HepG2 (cell line): ENCODE data around the gene HSD11B1L. TPM values are rescaled to one million over a fixed set of nuclear protein-coding genes. Genes with fewer than 3 reads are reported as not detected.
A peak's percentile ranks its signal among the peaks of the same experiment; 100 is the strongest.

ENCODE experiments used
- ATAC-seq: fragments of 200-7000 bp; cut with Tn5 transposase; 3 replicates; pipeline ENCODE4 v1.9.1; 2020; ENCODE audit warnings: mild to moderate bottlenecking, moderate library complexity
- BruUV-seq: library from RNA; stranded (reverse); fragments of 400-500 nt; replicated peaks from 2 replicates; lab custom pipeline; 2021; lab: Mats Ljungman, UMichigan
- CTCF ChIA-PET: fragments of 300-600 bp; formaldehyde crosslinking; extraction: SDS; loops from one replicate; lab custom pipeline; 2021; ENCODE audit warnings: low total read pairs, inconsistent platforms, low intra/inter-chr PET ratio; lab: Yijun Ruan, JAX
- POLR2A ChIA-PET: fragments of 350-600 bp; sonication (Branson Sonifier 250); formaldehyde crosslinking; loops from one replicate; lab custom pipeline; 2020; ENCODE audit warnings: antibody characterized with exemption, inconsistent platforms; lab: Yijun Ruan, JAX
- DNase-seq: peaks from one replicate; pipeline ENCODE4 v3.0.0-alpha.2; 2015; ENCODE audit warnings: low spot score
- FAIRE-seq: peaks from 3 replicates; lab custom pipeline; 2011; peaks lifted over from hg19 to GRCh38; lab: Jason Lieb, UNC
- H2AFZ ChIP-seq: one replicate; pipeline ENCODE4 v1.6.1; 2011; ENCODE audit warnings: low read length, inconsistent platforms
- H3K27ac ChIP-seq: fragments of 300-600 bp; 3 replicates; pipeline ENCODE4 v1.8.0; 2011; ENCODE audit warnings: mixed run types, mild to moderate bottlenecking, mixed read lengths, low read length, inconsistent platforms; ENCODE audit not compliant: insufficient read depth; ENCODE audit errors: extremely low read length
- H3K27me3 ChIP-seq, 2 experiments: fragments of 200-600 bp in 1 of 2; 2 replicates in 1 of 2; 3 replicates in 1 of 2; pipeline versions ENCODE4 v1.6.0 to v1.8.0; 2011; ENCODE audit warnings: low read length in 2 of 2, mild to moderate bottlenecking in 2 of 2, moderate library complexity in 2 of 2, inconsistent platforms in 1 of 2; ENCODE audit not compliant: insufficient read depth in 2 of 2, control insufficient read depth in 1 of 2
- H3K36me3 ChIP-seq, 2 experiments: fragments of 200-600 bp in 1 of 2; replicated peaks in 1 of 2; 2 replicates in 1 of 2; 3 replicates in 1 of 2; pipeline versions ENCODE4 v1.5.1 to v1.8.0; 2011; ENCODE audit warnings: low read length in 2 of 2, inconsistent platforms in 1 of 2; ENCODE audit not compliant: insufficient read depth in 2 of 2, control insufficient read depth in 1 of 2
- H3K4me1 ChIP-seq: 2 replicates; pipeline ENCODE4 v1.5.1; 2012; ENCODE audit warnings: low read length, inconsistent platforms; ENCODE audit not compliant: insufficient read depth
- H3K4me2 ChIP-seq: 2 replicates; pipeline ENCODE4 v1.6.0; 2011; ENCODE audit warnings: low read depth, low read length, inconsistent platforms
- H3K4me3 ChIP-seq, 3 experiments: fragments of 200-600 bp in 1 of 3; sonication (generic), shearing (Covaris generic) in 1 of 3; replicated peaks in 1 of 3; 2 replicates each; pipeline ENCODE4 v1.5.1; 2011 to 2016; ENCODE audit warnings: low read length in 3 of 3, inconsistent platforms in 2 of 3, low read depth in 2 of 3, mild to moderate bottlenecking in 2 of 3, control low read depth in 1 of 3, mixed read lengths in 1 of 3; ENCODE audit not compliant: insufficient read depth in 1 of 3
- H3K79me2 ChIP-seq: one replicate; pipeline ENCODE4 v1.6.1; 2011; ENCODE audit warnings: low read length, inconsistent platforms; ENCODE audit not compliant: insufficient read depth
- H3K9ac ChIP-seq: 2 replicates; pipeline ENCODE4 v1.6.0; 2011; ENCODE audit warnings: mild to moderate bottlenecking, low read depth, low read length, inconsistent platforms; ENCODE audit not compliant: insufficient read depth
- H3K9me3 ChIP-seq: 2 replicates; pipeline ENCODE4 v1.5.1; 2012; ENCODE audit warnings: mild to moderate bottlenecking, low read length
- H4K20me1 ChIP-seq: 2 replicates; pipeline ENCODE4 v1.6.0; 2011; ENCODE audit warnings: inconsistent platforms, mild to moderate bottlenecking, low read length, moderate library complexity; ENCODE audit not compliant: insufficient read depth
- ATF1 ChIP-seq: IDR thresholded peaks from 2 replicates; pipeline ENCODE4 v1.6.1; 2016; ENCODE audit warnings: mild to moderate bottlenecking, control low read depth
- CCDC6 ChIP-seq: sonication (generic); formaldehyde crosslinking; IDR thresholded peaks from 2 replicates; pipeline ENCODE4 v1.8.1; 2022; ENCODE audit warnings: mild to moderate bottlenecking, missing genetic modification reagents, moderate library complexity
- HINFP ChIP-seq: sonication (generic); formaldehyde crosslinking; IDR thresholded peaks from 2 replicates; pipeline ENCODE4 v1.4.0; 2020; ENCODE audit warnings: low read depth, mild to moderate bottlenecking, missing genetic modification reagents
- TARDBP ChIP-seq: sonication (generic); formaldehyde crosslinking; IDR thresholded peaks from 2 replicates; pipeline ENCODE4 v1.8.0; 2022; ENCODE audit warnings: mild to moderate bottlenecking, missing genetic modification reagents
- ZNF263 ChIP-seq: sonication (generic); formaldehyde crosslinking; IDR thresholded peaks from 2 replicates; pipeline ENCODE4 v1.4.0; 2020; ENCODE audit warnings: missing genetic modification reagents
- ZNF333 ChIP-seq: sonication (generic); formaldehyde crosslinking; IDR thresholded peaks from 2 replicates; pipeline ENCODE4 v1.4.0; 2020; ENCODE audit warnings: mild to moderate bottlenecking, missing genetic modification reagents, borderline replicate concordance
- ZNF569 ChIP-seq: sonication (generic); formaldehyde crosslinking; IDR thresholded peaks from 2 replicates; pipeline ENCODE4 v1.5.0; 2020; ENCODE audit warnings: mild to moderate bottlenecking, missing genetic modification reagents, moderate library complexity, borderline replicate concordance
- ZNF607 ChIP-seq: sonication (generic); formaldehyde crosslinking; IDR thresholded peaks from 2 replicates; pipeline ENCODE4 v1.5.1; 2020; ENCODE audit warnings: missing genetic modification reagents, mild to moderate bottlenecking, borderline replicate concordance
- WGBS: methylation state at CpG from one replicate; pipeline ENCODE4 v1.1.6; 2017; ENCODE audit warnings: low lambda C conversion rate; 5-methylcytosine and 5-hydroxymethylcytosine counted together
- in situ Hi-C: cut with HindIII; loops from 2 replicates; pipeline ENCODE4 v1.10.0; 2017; ENCODE audit warnings: low pct_unique_long_range_greater_than_20kb; ENCODE audit not compliant: extremely low pct_ligation_motif_present
- intact Hi-C: fragments of 100-400 bp; cut with micrococcal nuclease; formaldehyde crosslinking; loops from one replicate; pipeline ENCODE4 v1.10.0; 2022; ENCODE audit not compliant: unreplicated experiment
- polyA plus RNA-seq, 8 experiments: library from polyadenylated mRNA; depleted of rRNA in 3 of 8; stranded (reverse) in 7 of 8; unstranded in 1 of 8; fragments of >200 nt; fragmentation: Illumina TruSeq in 4 of 8; extraction: Trizol in 4 of 8; gene quantifications; 2 replicates each; pipeline versions ENCODE4 v1.2.1 to v1.2.3, GENCODE V29; 2011 to 2016; ENCODE audit warnings: low read depth in 4 of 8, missing spikeins in 1 of 8, mixed read lengths in 1 of 8; ENCODE audit not compliant: insufficient read depth in 1 of 8
- total RNA-seq, 5 experiments: library from RNA; depleted of rRNA; stranded (reverse); fragments of >200 nt; fragmentation: Illumina TruSeq; extraction: Trizol; gene quantifications; 2 replicates each; pipeline ENCODE4 v1.2.3, GENCODE V29; 2016; ENCODE audit warnings: low read depth in 1 of 5
- TF ChIP-seq, protein P1 (sequence below): sonication (generic); formaldehyde crosslinking; conservative IDR thresholded peaks from 2 replicates; pipeline ENCODE4 v1.8.0; 2022; ENCODE audit warnings: missing genetic modification reagents
- TF ChIP-seq, protein P2 (sequence below): IDR thresholded peaks from 2 replicates; pipeline ENCODE4 v1.6.1; 2016; ENCODE audit warnings: low read depth
- TF ChIP-seq, protein P3 (sequence below): sonication (generic); formaldehyde crosslinking; IDR thresholded peaks from 2 replicates; pipeline ENCODE4 v1.9.0; 2022; ENCODE audit warnings: low read depth, missing genetic modification reagents
- TF ChIP-seq, protein P4 (sequence below): sonication (generic); formaldehyde crosslinking; conservative IDR thresholded peaks from 2 replicates; pipeline ENCODE4 v1.4.0; 2020; ENCODE audit warnings: mild to moderate bottlenecking, missing genetic modification reagents, moderate library complexity

The HSD11B1L gene
- total and polyA plus RNA-seq, 2 of the 13 experiments (the other 11 are each of a cell fraction or from before 2014, with no cell fraction given) = 2.8 to 3.9 TPM

GRCh38 chr19:5679289-5680083 is 1.3 kb upstream of the HSD11B1L start:
- Histone ChIP-seq H3K4me2 (peak overlapping the region; percentile 92), H3K4me1 (peaks cover 25% of the 10 kb centered on the region), H3K9ac (peak overlapping the region; percentile 86), H4K20me1 (no peaks in the 10 kb centered on the region), H3K36me3 (no peaks in the 10 kb centered on the region), H3K27me3 (no peaks in the 10 kb centered on the region; a peak in 1 of 5 replicates), H3K79me2 (peaks cover 7% of the 10 kb centered on the region), H3K4me3 (peak overlapping the region; percentile 87 to 100 (median 92)), H3K27ac (peak overlapping the region; percentile 75), H2AFZ (no peak overlapping the region), H3K9me3 (no peaks in the 10 kb centered on the region)
- POLR2A ChIA-PET = interaction anchor here (0.9 to 1.1 kb wide), 3 partner anchors 10 to 18 kb away, joined by 3 to 6 read pairs (median 3); partner anchors contain the start of gene RPL36
- intact Hi-C loops (no loop called here), in situ Hi-C loops (no loop called here)
- FAIRE-seq = no peak
- CTCF ChIA-PET = no interaction called here
- WGBS = 38% methylated on average over 12 of the region's 26 CpGs
- no TSS peak for BruUV-seq
- no peak for DNase-seq
- peak; percentile 11 for ATAC-seq
- TF ChIP-seq ATF1 (no peak), HINFP (no peak), ZNF569 (CRISPR knock-in tag) (no peak), TARDBP (CRISPR knock-in tag) (no peak), CCDC6 (CRISPR knock-in tag) (no peak), ZNF333 (no peak), ZNF263 (CRISPR knock-in tag) (0 out of 2 replicates have a peak, but pooled peaks have one; percentile 29), ZNF607 (0 out of 2 replicates have a peak, but pooled peaks have one; percentile 12)
- TF ChIP-seq, protein P1, sequence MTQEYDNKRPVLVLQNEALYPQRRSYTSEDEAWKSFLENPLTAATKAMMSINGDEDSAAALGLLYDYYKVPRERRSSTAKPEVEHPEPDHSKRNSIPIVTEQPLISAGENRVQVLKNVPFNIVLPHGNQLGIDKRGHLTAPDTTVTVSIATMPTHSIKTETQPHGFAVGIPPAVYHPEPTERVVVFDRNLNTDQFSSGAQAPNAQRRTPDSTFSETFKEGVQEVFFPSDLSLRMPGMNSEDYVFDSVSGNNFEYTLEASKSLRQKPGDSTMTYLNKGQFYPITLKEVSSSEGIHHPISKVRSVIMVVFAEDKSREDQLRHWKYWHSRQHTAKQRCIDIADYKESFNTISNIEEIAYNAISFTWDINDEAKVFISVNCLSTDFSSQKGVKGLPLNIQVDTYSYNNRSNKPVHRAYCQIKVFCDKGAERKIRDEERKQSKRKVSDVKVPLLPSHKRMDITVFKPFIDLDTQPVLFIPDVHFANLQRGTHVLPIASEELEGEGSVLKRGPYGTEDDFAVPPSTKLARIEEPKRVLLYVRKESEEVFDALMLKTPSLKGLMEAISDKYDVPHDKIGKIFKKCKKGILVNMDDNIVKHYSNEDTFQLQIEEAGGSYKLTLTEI (CRISPR knock-in tag) = no peak
- TF ChIP-seq, protein P2, sequence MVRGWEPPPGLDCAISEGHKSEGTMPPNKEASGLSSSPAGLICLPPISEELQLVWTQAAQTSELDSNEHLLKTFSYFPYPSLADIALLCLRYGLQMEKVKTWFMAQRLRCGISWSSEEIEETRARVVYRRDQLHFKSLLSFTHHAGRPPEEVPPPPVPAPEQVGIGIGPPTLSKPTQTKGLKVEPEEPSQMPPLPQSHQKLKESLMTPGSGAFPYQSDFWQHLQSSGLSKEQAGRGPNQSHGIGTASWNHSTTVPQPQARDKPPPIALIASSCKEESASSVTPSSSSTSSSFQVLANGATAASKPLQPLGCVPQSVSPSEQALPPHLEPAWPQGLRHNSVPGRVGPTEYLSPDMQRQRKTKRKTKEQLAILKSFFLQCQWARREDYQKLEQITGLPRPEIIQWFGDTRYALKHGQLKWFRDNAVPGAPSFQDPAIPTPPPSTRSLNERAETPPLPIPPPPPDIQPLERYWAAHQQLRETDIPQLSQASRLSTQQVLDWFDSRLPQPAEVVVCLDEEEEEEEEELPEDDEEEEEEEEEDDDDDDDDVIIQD = no peak
- TF ChIP-seq, protein P3, sequence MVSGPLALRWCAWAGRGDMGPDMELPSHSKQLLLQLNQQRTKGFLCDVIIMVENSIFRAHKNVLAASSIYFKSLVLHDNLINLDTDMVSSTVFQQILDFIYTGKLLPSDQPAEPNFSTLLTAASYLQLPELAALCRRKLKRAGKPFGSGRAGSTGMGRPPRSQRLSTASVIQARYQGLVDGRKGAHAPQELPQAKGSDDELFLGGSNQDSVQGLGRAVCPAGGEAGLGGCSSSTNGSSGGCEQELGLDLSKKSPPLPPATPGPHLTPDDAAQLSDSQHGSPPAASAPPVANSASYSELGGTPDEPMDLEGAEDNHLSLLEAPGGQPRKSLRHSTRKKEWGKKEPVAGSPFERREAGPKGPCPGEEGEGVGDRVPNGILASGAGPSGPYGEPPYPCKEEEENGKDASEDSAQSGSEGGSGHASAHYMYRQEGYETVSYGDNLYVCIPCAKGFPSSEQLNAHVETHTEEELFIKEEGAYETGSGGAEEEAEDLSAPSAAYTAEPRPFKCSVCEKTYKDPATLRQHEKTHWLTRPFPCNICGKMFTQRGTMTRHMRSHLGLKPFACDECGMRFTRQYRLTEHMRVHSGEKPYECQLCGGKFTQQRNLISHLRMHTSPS (CRISPR knock-in tag) = no peak
- TF ChIP-seq, protein P4, sequence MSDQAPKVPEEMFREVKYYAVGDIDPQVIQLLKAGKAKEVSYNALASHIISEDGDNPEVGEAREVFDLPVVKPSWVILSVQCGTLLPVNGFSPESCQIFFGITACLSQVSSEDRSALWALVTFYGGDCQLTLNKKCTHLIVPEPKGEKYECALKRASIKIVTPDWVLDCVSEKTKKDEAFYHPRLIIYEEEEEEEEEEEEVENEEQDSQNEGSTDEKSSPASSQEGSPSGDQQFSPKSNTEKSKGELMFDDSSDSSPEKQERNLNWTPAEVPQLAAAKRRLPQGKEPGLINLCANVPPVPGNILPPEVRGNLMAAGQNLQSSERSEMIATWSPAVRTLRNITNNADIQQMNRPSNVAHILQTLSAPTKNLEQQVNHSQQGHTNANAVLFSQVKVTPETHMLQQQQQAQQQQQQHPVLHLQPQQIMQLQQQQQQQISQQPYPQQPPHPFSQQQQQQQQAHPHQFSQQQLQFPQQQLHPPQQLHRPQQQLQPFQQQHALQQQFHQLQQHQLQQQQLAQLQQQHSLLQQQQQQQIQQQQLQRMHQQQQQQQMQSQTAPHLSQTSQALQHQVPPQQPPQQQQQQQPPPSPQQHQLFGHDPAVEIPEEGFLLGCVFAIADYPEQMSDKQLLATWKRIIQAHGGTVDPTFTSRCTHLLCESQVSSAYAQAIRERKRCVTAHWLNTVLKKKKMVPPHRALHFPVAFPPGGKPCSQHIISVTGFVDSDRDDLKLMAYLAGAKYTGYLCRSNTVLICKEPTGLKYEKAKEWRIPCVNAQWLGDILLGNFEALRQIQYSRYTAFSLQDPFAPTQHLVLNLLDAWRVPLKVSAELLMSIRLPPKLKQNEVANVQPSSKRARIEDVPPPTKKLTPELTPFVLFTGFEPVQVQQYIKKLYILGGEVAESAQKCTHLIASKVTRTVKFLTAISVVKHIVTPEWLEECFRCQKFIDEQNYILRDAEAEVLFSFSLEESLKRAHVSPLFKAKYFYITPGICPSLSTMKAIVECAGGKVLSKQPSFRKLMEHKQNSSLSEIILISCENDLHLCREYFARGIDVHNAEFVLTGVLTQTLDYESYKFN (CRISPR knock-in tag) = no peak
